Stomach smooth muscle (tissue), 2 donors: ENCODE measurements around the gene PFKFB4.

Experiments used
- H3K27ac ChIP-seq: one replicate; pipeline ENCODE4 v1.7.0; 2013; ENCODE audit warnings: mild to moderate bottlenecking, low read length, inconsistent platforms
- H3K27me3 ChIP-seq, 2 donors: one replicate each; pipeline ENCODE4 v1.7.0; 2013; ENCODE audit warnings: low read length in 2 of 2; ENCODE audit not compliant: insufficient read depth in 2 of 2, control insufficient read depth in 1 of 2
- H3K36me3 ChIP-seq, 2 donors: one replicate each; pipeline ENCODE4 v1.7.0; 2013; ENCODE audit warnings: low read length in 2 of 2; ENCODE audit not compliant: control insufficient read depth in 2 of 2, insufficient read depth in 2 of 2
- H3K4me1 ChIP-seq: one replicate; pipeline ENCODE4 v1.7.0; 2013; ENCODE audit warnings: low read length; ENCODE audit not compliant: control insufficient read depth, insufficient read depth
- H3K4me3 ChIP-seq, 2 donors: one replicate each; pipeline ENCODE4 v1.7.0; 2013; ENCODE audit warnings: low read length in 2 of 2
- H3K9ac ChIP-seq, 2 donors: one replicate each; pipeline ENCODE4 v1.7.0; 2013; ENCODE audit warnings: low read length in 2 of 2, mild to moderate bottlenecking in 1 of 2
- H3K9me3 ChIP-seq, 2 donors: one replicate each; pipeline ENCODE4 v1.7.0; 2013; ENCODE audit warnings: low read length in 2 of 2; ENCODE audit not compliant: control insufficient read depth in 2 of 2
- donor health status: healthy.
- donor health status: Pancreatic carcinoma.

PFKFB4 gene

GRCh38 chr3:48528048-48528447 is 28.6 kb downstream of the PFKFB4 start:
- Histone ChIP-seq H3K4me1 (no peaks in the 10 kb centered on the region), H3K9ac (no peak overlapping the region), H3K4me3 (no peak overlapping the region), H3K27me3 (no peaks in the 10 kb centered on the region), H3K27ac (no peak overlapping the region), H3K36me3 (peaks cover 0 to 2% of the 10 kb centered on the region in 2 donors), H3K9me3 (no peaks in the 10 kb centered on the region)

GRCh38 chr3:48524970-48525369 is 31.6 kb downstream of the PFKFB4 start:
- H3K4me3 ChIP-seq = no peak overlapping the region

GRCh38 chr3:48521635-48522034 is 35.0 kb downstream of the PFKFB4 start:
- H3K9me3 ChIP-seq = no peaks in the 10 kb centered on the region
- H3K4me1 ChIP-seq = no peaks in the 10 kb centered on the region
- no peaks in the 10 kb centered on the region for H3K27me3 ChIP-seq
- no peak overlapping the region for H3K27ac ChIP-seq
- no peak overlapping the region for H3K4me3 ChIP-seq
- no peak overlapping the region for H3K9ac ChIP-seq
- H3K36me3 ChIP-seq = no peaks in the 10 kb centered on the region

More at GRCh38 chr3:48524970-48525369, 31.6 kb downstream of the PFKFB4 start:
- H3K36me3 ChIP-seq = peaks cover 0 to 2% of the 10 kb centered on the region in 2 donors
- no peaks in the 10 kb centered on the region for H3K9me3 ChIP-seq
- H3K27ac ChIP-seq = no peak overlapping the region
- H3K4me1 ChIP-seq = no peaks in the 10 kb centered on the region
- H3K9ac ChIP-seq = no peak overlapping the region
- no peaks in the 10 kb centered on the region for H3K27me3 ChIP-seq

GRCh38 chr3:48519277-48519643 is 37.3 kb downstream of the PFKFB4 start:
- no peak overlapping the region for H3K4me3 ChIP-seq
- no peak overlapping the region for H3K27ac ChIP-seq
- no peaks in the 10 kb centered on the region for H3K36me3 ChIP-seq
- H3K4me1 ChIP-seq = no peaks in the 10 kb centered on the region
- H3K9ac ChIP-seq = no peak overlapping the region
- no peaks in the 10 kb centered on the region for H3K9me3 ChIP-seq
- no peaks in the 10 kb centered on the region for H3K27me3 ChIP-seq

- H3K27ac ChIP-seq = no peak overlapping the region
- no peaks in the 10 kb centered on the region for H3K4me1 ChIP-seq
- no peak overlapping the region for H3K9ac ChIP-seq
- no peaks in the 10 kb centered on the region for H3K9me3 ChIP-seq
- H3K4me3 ChIP-seq = no peak overlapping the region
- H3K36me3 ChIP-seq = no peaks in the 10 kb centered on the region
- H3K27me3 ChIP-seq = no peaks in the 10 kb centered on the region
These were observed 37.8 kb downstream of the PFKFB4 start for GRCh38 chr3:48518638-48519276.

GRCh38 chr3:48518069-48518468 is 38.5 kb downstream of the PFKFB4 start:
- no peak overlapping the region for H3K4me3 ChIP-seq
- H3K27me3 ChIP-seq = no peaks in the 10 kb centered on the region
- no peak overlapping the region for H3K27ac ChIP-seq
- no peaks in the 10 kb centered on the region for H3K4me1 ChIP-seq
- no peaks in the 10 kb centered on the region for H3K9me3 ChIP-seq
- no peak overlapping the region for H3K9ac ChIP-seq
- no peaks in the 10 kb centered on the region for H3K36me3 ChIP-seq

GRCh38 chr3:48516571-48516970 is 40.0 kb downstream of the PFKFB4 start:
- Histone ChIP-seq H3K9me3 (no peaks in the 10 kb centered on the region), H3K27me3 (no peaks in the 10 kb centered on the region), H3K4me1 (no peaks in the 10 kb centered on the region), H3K4me3 (no peak overlapping the region), H3K36me3 (no peaks in the 10 kb centered on the region), H3K9ac (no peak overlapping the region), H3K27ac (no peak overlapping the region)

GRCh38 chr3:48514431-48515227 is 42.0 kb downstream of the PFKFB4 start:
- Histone ChIP-seq H3K4me3 (no peak overlapping the region), H3K9ac (no peak overlapping the region), H3K4me1 (no peaks in the 10 kb centered on the region), H3K9me3 (no peaks in the 10 kb centered on the region), H3K36me3 (no peaks in the 10 kb centered on the region), H3K27ac (no peak overlapping the region), H3K27me3 (no peaks in the 10 kb centered on the region)

GRCh38 chr3:48511551-48511950 is 45.1 kb downstream of the PFKFB4 start:
- no peaks in the 10 kb centered on the region for H3K27me3 ChIP-seq
- H3K36me3 ChIP-seq = no peaks in the 10 kb centered on the region
- H3K27ac ChIP-seq = no peak overlapping the region
- H3K9ac ChIP-seq = no peak overlapping the region
- no peaks in the 10 kb centered on the region for H3K9me3 ChIP-seq
- no peaks in the 10 kb centered on the region for H3K4me1 ChIP-seq
- no peak overlapping the region for H3K4me3 ChIP-seq

GRCh38 chr3:48507256-48508061 is 49.1 kb downstream of the PFKFB4 start:
- Histone ChIP-seq H3K4me1 (peaks cover 15% of the 10 kb centered on the region), H3K27me3 (no peaks in the 10 kb centered on the region), H3K36me3 (no peaks in the 10 kb centered on the region), H3K9ac (no peak overlapping the region), H3K27ac (no peak overlapping the region), H3K9me3 (no peaks in the 10 kb centered on the region), H3K4me3 (no peak overlapping the region)
